Kidney tubule cell (primary cell): ENCODE data around the gene RUNX3.
"Not testable (repeated sequence)": the region's sequence is repeated elsewhere in the genome, so short reads cannot be mapped to it uniquely, and the experiment has no call there.

ENCODE experiments used
- DNase-seq: peaks from one replicate; pipeline ENCODE4 v3.0.0-alpha.2; 2018; ENCODE audit warnings: low spot score

RUNX3 gene

DNA sequence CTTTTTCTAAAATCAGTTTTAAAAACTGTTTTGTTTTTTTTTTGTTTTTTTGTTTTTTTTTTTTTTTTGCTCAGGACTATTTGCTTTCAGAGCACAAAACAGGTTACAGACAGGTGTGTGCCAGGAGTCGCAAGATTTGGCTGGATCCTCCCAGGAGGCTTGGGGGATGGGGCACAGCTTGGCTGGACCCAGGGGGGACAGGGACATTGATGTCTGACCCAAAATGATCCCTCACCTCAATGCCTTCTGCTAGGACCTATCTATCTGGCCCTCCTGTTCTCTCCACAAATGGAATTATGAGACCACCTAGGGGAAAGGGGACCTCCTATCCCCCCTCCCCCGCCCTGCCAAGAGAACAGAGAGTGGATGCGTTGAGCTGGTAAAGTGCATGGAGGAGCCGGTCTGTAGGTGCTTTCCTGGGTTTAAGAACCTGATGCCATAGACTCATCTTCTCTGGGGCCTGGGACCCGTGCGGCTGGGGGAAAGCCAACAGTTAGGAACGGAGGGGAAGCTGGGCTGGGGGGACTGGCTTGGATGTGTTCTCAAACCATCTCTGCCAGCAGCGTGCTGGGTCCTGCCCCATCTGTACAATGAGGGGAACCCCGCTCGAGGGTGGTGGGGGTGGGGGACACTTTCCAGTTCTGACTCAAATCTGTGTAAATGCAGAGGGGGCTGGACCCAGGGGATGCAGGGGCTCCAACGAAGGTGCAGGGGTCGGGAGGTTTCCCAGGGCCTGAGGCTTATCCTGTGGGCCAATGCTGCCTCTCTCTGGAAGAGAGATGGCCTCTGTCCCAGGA is 28.9 kb downstream of the RUNX3 start:
- DNase-seq = no peak

DNA sequence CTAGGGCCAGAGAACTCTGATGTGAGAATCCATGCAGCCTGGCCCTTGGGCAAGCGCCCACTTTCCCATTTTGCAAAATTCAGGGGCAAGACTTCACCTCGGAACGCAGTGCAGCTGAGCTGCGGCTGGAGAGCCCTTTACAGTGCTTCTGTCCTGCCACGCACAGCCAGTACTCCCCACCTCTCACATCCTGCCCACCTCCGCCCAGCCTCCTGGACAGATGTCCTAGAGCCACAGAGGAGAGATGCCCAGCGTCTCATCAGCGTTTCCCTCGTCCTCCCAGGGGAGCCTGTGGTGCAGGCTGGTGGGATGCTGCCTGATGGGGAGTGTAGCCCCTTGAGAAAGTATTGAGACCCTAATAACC is 29.6 kb downstream of the RUNX3 start:
- no peak for DNase-seq

DNA sequence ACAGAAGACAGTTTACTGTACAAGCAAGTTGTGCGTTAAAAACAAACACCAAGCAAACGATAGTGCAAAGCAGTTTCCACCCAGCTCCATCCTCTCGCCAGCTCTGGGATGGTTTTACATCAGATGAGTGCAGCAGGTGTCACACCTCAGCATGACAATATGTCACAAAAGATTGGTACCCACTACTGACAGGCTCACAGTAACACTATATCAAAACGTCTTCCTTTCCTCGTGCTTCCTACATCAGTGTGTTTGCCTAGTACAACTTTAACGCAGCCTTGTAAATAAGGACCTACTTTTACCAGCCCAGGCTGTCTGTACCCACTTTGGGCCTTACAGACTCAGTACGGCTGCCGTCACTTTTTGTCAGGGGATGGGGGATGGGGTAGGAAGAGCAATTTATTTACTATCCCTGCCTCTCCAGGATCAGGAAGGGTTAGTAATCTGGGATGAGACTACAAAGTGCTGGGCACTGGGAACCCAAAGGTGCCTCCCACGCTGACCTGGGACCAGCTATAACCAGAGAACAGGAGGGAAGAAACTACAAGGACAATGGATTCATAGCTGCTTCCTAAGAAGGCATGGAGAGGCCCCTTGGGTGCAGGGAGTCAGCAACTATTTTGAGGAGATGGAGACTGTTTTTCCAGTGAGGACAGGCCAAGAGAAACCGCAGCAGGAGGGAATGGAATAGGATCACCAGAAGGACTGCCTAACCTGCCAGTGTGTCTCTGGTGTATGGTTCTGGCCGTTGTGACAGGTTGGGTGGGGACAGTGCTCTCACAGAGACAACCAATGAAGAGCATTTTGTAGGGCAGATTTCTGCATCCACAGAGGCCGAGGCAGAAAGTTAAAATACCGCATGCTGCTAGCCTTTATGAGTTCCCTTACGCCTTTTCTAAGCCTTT is 30.2 kb downstream of the RUNX3 start:
- DNase-seq = no peak

DNA sequence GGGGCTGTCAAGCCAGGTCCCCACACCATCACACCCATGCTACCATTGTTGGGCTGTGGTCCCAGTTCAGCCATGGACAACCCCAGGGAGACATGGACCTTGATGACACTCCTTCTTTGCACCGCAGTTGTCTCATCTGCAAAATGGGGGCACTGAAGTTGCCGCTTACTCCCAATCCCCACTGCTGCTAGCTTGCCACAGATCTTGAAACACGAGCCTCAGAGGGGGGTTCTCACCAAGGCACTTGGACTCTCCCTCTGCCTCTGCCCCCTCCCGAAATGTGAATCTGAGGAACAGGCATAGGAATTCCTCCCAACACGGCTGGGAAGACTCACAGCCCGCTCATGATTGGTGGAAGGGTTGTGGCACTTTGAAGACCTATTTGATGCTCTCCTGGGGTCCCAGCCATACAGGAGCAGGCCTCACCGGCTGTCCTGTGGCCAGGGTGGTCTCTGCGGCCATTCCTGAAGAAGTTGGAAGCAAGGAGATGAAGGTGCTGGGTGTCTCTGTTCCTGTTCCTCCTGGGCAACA is 31.1 kb downstream of the RUNX3 start:
- no peak for DNase-seq

DNA sequence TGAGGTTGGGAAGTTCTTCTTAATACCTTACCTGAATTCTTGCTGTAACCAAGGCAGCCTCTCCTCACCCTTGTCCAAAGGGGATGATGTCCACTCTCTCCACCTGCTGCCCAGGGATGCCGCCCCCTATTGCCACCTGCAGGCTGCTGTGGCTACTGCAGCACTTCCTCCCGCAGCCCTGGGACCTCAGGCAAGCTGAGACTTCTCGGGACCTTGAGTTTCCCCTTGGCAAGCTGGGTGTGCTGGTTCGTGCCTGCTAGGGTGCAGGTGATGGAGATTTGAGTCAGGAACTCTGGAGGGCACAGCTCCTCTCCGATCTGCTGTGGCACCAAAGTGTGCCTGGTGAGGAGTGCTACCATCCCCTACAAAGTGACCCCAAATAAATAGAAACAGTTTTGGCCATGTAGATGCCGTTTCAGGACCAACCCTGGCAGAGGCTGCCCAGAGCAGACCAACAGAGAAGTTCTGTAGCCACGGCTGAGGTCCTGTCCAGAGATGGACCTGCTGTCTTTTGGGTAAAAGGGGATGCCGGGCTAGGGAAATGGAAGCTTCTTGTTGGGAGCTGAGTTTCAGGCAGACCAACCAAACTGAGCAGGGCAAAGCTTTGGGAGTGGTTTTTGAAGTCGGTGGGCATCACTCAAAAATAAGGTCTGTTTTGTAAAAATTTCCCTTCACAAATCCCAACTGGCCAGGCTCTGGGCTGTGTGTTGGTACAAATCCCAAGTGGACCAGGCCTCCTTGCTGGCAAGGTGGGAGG is 31.7 kb downstream of the RUNX3 start:
- peak; percentile 43 for DNase-seq

DNA sequence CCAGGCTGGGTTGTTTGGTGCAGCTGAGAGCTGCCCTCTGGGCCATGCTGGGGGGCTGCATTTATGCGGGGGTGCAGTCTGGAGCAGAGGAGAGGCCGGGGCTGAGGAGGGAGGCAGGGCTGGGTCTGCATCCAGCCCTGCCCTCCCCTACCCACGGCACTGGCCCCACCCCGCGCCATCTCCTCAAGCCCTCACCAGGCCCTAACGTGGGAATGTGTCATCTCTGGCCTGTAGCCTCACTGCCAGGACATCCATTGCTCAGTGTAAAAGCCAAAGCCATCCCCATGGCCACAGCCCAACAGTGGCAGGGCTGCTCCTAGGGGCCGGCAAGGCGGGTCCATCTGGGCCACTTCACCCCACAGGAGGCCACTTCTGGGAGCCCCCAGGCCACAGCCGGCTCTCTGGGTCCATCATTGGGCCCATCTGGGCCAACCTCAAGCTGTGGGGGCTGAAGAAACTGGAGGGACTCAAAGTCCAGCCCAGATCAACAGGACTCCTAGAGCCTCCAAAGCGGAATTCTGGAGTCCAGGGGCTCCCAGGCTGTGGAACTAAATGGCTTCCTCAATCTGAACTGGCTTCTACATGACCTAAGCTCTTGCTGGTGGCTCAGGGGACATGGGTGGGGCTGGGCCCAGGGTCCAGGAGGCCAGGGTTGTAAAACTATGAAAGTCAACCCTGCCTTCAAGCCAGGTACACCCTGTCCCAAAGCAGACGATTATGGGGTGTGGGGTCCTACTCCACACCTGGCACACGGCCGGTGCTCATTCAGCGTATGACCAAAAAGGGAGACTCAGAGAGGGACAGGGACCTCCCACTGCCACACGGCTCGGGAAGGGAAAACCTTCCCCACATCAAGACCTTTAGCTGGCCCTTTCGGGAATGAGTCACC is 32.6 kb downstream of the RUNX3 start:
- DNase-seq = no peak

DNA sequence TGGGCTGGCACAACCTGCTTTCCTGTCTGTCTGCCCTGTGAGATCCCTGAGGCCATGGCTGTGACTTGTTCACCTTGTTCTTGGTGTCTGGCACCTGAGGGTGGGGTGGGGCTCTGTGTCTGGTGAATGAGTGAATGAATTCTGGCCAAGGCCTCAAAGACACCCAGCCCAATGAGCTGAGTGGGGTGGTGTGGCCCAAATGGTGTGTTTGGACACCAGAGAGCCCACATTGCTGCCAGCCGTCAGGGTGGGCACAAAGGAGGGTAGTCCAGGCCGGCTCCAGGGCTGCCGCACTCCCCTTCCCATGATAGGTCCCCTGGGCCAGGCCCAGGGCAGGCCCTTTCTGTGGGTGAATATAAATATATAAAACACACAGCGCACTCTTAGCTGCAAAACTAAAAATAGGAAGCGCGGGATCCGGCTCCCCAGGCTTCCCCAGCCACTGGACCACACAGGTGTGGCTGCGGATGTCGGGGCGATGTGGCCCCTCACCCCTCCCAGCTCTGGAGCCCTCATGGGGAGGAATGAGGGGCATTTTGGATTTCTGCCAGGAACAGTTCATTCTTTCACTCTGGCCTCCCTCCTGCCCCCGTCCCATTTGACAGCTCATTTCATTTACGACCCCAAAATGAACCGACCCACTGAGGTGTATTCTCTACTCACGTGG is 33.3 kb downstream of the RUNX3 start:
- no peak for DNase-seq

DNA sequence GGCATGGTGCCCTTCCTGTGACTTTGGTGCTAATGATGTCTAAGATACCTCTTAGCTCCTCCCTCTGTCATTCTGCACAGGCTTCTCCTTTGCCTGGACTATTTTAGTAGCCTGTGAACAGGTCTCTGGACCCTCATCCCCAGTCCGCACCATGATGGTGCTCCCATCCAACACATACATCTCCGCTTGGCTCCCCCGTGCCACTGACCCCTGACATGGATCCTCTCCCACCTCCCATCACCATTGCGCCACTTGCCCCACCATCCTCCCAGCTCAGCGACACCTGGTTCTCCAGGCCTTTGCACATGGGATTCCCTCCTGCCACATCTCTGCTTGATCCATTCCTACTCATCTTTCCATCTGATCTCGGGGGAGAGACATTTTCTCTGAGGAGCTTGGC is 33.9 kb downstream of the RUNX3 start:
- DNase-seq = no peak

DNA sequence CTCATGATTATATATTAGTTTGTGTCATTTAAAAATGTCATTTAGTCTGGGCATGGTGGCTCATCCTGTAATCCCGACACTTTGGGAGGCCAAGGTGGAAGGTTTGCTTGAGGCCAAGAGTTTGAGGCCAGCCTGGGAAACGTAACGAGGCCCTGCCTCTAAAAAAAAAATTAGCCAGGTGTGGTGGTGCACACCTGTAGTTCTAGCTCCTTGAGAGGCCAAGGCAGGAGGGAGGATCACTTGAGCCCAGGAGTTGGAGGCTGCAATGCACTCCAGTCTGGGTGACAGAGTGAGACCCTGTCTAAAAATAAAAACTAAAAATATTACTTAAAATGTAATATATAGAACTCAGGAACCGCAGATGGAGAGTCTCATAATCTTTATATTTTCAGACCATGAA is 34.6 kb downstream of the RUNX3 start:
- no peak for DNase-seq

DNA sequence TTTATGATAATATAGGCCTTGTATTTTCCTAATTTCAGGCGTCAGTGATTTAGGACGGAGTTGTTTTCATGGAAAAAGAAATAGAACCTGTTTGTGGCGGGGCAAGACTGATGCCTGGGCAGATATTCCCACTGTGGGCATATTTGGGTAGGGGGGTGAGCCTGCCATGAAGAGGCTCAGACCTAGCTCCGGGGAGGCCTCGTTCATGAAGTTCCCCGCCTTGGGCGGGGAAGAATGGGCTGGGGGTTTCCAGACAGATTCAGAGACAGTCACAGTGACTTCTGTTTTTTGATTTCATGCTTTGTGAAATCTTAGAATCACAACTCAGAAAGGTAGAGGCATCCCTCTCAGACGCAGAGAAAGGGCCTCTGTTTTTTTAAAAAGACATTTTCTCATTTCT is 36.1 kb downstream of the RUNX3 start:
- no peak for DNase-seq

DNA sequence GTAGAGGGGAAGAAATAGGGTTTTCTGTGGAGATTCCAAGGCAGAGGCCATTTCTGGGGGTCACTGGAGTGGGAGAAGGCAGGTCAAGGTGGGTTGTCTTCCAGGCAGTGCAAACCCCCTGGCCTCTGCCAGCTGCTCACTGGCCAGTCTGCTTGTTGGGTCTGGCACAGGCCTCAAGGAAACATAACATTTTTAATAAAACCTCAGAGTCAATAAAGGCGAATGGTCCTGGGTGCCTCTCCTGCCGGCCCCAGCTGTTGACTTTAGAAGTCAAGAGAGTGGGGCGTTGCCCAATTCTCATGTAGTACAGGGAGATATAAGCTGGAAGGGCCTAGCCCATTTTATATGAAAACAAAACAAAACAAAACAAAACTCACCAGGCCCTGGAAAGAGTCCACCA is 36.6 kb downstream of the RUNX3 start:
- no peak for DNase-seq

DNA sequence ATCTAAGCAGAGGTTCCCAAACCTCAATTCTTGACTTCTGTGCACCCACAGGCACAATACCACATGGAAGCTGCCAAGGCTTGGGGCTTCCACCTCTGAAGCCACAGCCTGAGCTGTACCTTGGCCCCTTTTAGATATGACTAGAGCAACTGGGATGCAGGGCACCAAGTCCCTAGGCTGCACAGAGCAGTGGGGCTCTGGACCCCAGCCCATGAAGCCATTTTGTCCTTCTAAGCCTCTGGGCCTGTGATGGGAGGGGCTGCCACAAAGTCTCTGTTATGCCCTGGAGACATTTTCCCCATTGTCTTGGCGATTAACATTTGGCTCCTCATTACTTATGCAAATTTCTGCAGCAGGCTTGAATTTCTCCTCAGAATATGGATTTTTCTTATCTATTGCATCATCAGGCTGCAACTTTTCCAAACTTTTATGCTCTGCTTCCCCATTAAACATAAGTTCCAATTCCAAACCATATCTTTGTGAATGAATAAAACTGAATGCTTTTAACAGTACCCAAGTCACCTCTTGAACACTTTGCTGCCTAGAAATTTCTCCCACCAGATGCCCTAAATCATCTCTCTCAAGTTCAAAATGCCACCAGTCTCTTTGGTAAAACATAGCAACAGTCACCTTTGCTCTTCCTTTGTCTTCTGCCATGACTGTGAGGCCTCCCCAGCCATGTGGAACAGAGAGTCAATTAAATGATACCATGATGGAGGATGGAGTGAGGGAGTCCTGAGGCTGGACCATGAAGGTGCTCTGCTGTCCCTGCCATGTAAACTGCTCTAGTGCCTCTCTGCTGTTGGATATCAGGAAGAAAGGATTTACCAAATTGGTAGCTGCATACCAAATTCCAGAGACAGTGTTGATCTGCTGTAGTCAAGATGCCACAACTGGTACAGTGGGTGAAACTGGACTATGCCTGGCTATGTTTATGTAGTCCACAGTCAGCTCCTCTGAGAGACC is 37.6 kb downstream of the RUNX3 start:
- DNase-seq = no peak

DNA sequence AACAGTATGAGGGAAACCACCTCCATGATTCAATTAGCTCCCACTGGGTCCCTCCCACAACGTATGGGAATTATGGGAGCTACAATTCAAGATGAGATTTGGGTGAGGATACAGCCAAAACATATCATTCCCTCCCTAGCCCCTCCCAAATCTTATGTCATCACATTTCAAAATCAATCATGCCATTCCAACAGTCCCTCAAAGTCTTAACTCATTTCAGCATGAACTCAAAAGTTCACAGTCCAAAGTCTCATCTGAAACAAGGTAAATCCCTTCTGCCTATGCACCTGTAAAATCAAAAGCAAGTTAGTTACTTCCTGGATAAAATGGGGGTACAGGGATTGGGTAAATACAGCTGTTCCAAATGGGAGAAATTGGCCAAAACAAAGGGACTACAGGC is 38.7 kb downstream of the RUNX3 start:
- DNase-seq = not testable (repeated sequence)

DNA sequence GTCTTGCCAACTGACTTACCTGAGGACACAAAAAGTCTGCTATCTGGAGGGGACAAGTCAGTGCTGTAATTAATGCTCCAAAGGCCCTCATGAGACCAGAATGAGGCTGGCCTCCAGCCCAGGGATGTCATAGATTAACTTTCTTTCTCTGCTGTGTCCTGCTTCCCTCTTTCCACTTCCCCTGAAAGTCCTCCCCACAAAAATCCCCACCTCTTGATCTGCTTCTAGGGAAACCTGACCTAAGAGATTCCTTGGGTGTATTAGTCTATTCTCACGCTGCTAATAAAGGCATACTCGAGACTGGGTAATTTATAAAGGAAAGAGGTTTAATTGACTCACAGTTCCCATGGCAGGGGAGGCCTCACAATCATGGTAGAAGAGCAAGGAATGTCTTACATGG is 39.2 kb downstream of the RUNX3 start:
- no peak for DNase-seq

DNA sequence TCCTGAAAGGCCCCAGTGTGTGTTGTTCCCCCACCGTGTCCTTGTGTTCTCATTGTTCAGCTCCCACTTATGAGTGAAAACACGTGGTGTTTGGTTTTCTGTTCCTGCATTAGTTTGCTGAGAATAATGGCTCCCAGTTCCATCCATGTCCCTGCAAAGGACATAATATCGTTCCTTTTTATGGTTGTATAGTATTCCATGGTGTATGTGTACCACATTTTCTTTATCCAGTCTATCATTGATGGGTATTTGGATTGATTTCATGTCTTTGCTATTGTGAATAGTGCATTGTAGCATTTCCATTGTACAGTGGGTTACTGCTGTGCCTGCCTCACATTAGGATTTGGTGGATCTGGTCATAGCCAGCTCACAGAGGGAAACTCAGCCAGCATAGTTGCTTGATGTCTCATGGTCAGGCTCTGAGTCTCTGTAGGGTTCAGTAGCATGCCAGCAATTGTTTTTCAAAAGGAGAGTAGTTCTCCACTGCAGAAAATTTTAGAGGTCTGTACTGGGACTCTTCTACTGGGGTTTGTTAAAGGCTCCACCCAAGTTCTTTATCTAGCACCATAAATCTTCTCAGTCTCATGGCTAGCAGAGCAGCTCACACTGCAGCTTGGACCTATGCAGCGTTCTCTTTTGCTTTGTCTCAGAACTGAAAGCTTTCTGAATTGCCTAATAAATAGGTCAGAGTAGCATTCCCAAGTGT is 41.0 kb downstream of the RUNX3 start:
- peak; percentile 18 for DNase-seq

DNA sequence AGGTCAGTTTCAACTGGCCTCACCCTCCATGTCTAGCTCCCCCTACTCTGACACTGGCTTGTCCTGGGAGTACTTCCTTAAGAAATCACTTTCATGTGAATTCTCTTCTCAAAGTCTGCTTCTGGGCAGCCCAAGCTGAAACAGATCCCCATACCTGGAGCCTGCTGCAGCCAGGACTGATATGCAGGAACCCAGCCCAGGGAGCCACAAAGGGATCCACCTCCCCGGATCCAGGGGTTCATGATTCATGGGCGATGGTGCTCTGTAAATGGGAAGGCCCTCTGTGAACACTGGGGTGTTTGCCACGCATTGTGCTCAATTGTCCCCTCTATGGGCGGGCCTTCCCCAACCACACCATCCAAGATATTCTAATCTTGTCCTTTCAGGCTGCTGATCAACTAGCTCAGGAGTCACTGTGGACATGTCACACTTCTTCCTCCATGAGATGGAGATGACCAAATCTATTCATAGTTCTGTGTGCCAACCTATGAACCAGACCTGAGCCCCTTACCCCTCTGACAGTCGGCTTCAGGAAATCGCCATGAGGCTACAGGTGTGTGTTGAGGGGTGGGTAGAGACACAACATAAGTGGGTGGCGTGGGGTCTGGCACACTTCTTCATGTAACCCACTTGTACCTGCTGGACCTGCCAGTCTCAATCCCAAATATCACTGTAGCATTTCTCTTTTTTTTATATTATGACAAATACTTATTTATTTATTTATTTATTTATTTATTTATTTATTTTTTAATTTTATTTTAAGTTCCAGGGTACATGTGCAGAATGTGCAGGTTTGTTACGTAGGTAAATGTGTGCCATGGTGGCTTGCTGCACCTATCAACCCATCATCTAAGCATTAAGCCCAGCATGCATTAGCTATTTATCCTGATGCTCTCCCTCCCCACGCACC is 41.8 kb downstream of the RUNX3 start:
- DNase-seq = no peak

DNA sequence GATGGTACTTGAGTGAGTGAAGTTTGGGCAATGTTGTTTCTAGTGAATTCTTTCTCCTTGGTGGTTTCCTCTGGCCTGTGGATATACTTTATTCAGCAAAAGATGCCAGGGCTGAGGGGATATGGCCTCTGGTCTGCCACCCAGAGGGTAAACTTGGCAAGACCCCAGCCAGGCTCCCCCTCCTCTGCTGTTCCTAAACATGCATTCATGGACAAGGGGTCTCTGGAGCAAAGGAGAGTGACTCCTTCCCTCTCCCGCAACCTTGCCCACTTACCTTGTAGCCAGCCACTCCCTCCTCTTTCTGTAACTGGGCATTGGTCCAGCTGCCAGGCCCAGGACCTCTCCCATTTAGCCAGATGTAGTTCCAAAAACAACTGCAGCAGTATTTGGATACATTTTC is 43.8 kb downstream of the RUNX3 start:
- DNase-seq = no peak

DNA sequence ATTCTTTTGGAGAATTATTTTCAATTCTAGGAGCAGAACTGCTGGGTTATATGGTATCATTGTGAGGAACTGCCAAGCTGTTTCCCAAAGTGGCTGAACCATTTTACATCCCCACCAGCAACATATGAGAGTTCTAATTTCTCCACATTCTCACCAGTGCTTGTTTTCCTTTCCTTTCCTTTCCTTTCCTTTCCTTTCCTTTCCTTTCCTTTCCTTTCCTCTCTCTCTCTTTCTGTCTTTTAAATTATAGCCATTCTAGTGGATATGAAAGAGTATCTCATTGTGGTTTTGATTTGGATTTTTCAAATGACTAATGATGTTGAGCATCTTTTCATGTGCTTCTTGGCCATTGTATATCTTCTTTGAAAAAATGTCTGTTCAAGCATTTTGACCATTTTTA is 45.3 kb downstream of the RUNX3 start:
- no peak for DNase-seq
